ENCODE results near the gene RAPGEF4.

Gene RAPGEF4

DNA sequence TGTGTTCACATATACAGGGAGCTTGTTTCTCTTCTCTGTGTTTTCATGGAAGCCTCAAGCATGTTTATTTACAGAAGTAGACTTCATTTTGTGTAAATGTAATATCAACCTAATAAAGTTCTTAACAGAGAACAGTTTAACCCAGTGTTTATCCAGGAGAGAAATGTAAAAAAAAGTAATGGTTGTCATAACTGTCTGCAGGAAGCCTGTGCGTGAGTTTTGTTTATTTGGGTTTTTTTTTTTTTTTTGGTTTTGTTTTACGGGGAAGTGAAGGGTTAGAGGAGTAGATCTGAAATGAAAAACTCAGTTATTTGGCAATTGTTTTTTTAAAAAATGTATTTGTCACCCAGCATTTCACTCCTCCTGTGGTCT is 124.7 kb downstream of the RAPGEF4 start:
- no peak for DNase-seq (ENCODE audit: low read depth in 2 of 2)

DNA sequence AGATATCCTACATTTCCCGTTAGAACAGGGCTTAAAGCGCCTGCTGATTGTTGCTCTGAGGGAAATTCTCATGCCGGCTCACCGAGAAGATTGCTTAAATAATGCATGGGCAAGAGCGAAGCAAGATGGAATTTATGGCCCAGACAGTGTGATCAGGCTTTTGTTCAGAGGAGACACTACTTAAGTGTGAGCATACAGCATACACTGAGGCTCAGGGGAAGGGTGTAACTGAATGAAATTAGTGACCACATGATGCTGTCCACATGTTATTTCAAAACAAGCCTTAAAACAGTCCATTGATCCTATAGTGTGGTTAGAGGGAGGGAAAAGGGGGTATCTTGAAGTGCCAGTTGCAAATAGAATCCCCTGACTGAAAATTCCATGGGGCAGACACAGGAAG is 125.5 kb downstream of the RAPGEF4 start:
- no peak for DNase-seq (ENCODE audit: low read depth in 2 of 2)

DNA sequence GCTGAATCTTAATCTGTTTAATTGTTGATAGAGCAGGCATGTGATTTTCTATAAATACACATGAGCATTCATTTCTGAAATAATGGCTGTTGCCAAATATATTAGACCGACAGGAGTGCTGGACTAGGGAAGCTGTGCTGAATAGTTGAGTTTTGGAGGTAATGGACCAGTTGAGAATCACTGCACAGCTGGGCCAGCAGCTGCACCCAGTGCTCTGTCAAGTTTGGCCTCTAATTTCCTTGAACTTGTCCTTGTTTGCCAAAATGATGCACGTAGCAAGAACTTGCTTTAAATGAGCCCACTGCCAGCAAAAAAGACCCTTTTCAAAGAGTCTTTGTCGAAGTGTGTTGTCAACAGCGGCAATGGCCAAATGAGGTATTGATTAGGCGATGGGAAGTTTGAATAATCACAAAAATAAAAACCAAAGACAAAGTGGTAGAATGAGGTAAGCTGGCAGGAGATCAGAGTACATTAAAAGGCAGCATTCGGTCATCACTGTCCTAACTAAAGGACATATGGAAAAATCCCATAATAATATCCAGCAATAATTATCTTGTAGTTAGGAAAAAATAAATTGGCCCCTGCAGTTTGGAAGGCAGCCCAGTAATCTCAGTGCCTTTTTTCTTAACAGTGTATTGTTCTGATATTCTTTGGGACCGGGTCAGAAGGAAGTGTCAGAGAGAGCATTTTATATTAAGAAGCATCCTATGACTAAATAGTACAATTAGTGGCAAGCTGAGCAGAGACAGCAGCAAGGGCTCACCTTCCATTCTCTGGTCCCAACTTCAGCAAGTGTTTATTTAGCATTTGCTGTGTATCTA is 126.2 kb downstream of the RAPGEF4 start:
- no peak for DNase-seq (ENCODE audit: low read depth in 2 of 2)

DNA sequence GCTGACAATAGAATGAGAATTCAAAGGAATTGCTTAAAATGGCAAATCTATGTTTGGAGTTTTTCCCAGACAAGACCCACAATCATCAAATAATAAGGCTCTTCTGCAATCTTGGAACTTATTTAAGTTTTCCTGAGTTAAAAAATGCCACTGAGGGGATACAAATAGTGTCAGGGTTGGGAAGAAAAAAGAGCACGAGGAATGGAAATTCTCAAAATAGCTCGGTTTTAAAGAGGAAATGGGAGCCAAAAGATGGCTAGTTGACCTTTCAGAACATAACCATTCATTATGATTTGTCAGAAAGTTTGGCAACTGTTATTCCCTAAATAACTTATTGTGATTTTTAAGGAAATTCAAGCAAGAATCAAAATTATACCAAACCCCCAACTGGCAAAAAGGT is 127.7 kb downstream of the RAPGEF4 start:
- DNase-seq (ENCODE audit: low read depth in 2 of 2): no peak

DNA sequence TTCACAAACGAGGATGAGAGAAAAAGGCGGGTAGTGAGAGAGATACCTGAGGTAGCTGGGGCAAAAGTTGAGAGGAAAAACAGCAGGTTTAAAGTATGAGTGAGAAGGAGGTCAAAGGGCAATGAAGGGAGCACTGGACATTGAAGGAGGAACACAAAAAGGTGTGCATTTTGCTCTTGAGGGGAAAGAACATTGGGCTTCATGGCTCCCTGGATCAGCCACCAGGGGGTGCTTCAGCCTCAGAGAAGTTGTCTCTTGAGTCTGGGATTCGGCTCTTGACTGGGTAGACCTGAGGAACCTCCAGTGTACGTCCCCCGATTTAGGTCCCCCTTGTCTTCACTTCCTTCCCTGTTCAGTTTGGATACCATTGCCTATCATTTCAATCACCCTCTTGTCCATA is 128.5 kb downstream of the RAPGEF4 start:
- no peak for DNase-seq (ENCODE audit: low read depth in 2 of 2)

DNA sequence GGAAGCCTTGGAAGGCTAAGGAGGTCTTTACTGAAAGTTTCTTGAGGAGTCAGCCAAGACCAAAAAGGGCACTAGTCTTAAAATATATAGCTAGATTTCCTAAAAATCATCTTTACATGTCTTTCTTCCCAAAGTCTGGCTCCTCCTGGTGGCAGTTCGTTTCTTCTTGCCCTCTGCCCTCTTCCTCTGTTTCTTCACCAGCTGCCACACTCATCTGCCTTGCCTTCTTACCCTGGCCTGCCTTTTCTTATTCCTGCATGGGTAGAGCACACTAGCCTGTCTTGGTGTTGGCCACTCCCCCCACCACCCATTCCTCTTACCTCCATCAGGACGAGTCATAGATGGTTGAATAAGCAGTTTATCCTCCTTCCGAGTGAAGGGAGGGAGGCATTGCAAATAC is 129.8 kb downstream of the RAPGEF4 start:
- no peak for DNase-seq (ENCODE audit: low read depth in 2 of 2)

DNA sequence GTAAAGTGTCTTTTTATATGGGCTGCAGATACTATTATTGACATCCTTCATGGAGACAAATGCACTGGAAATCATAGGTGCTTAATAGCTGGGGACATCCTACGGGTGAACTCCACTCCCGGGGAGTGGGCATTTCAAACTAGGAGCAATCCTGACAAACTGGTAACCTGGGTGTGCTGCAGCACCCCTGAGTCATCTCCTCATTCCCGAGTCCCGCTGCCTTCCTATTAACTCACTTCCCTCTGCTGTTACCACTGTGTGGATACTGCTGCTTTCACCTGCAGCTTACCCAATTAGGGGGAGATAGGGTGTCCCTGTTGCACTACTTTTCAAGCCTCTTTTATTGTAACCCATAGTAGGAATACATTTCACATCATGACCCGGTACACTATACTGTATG is 134.2 kb downstream of the RAPGEF4 start:
- DNase-seq (ENCODE audit: low read depth in 2 of 2): no peak

DNA sequence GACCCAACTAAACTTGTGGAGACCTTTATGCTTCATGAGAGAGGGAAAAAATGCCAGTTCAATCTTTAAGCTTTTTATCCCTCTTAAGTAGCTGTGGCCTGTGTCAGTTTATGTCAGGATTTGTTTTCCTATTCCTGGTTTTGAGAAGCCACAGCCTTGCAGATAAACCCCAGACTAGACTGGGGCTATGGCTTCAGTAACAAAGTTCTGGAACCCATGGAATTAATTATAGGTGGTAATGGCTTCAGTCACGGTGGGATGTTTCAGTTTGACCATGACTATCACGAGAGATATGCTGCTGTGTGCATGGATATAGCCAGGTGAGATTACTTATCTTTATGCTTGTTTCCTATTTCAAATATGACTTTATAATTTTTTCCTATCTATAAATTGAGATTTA is 134.8 kb downstream of the RAPGEF4 start:
- DNase-seq (ENCODE audit: low read depth in 2 of 2): no peak

DNA sequence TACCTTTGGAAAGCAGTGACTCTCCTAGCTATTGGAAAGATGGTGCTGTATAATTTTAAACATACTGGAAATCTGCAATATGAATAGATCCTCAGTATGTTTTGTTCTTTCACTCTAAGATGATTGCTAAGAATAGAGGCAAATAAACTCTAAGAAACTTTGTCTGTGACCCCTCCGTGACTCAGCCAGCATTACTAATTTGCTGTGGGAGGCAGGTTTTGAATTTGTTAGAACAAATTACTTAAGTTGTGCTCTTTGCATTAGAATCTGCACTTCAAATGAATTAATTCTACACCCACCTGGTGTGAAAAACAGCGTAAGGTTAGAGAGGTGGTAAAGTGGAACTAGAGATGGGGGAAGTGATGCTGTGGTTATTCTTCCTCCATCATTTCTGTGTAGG is 142.2 kb downstream of the RAPGEF4 start:
- no peak for DNase-seq (ENCODE audit: low read depth in 2 of 2)

DNA sequence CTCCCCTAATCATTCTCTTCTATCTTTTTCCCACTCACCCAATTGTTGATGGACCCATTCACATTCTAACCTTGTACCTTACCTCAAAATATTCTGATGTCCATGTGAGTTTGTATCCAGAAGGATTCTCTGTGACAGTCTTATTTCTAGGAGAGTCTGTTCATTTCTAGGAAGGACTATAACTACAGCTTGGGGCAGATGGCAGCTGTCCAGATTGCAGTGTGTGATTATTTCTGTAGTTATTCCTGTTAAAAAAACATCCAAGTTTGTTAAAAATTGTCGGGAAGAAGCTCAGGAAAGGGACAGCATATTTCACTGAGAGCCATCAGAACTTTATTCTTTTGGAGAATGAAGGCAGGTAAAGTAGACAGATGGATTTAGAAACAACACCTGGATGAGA is 142.6 kb downstream of the RAPGEF4 start:
- no peak for DNase-seq (ENCODE audit: low read depth in 2 of 2)

DNA sequence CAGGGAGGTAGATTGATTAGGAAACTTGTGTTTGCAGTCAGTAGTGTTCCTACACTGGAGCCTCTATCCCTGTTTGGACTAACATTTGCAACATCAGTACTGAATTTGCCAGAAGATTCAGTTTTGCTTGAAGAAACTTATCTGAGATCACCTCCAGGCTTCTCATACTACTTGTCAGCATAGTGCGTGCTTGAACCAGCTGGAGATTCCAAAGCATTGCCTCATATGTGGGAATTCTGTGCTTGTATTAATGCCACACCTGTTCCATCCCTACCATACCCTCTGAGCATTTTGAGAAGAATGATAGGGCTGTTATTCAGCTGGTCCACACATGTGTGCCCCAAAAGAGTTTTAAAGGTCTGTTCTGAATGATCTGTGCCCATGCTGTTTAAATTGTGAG is 148.7 kb downstream of the RAPGEF4 start:
- DNase-seq (ENCODE audit: low read depth in 2 of 2): no peak

DNA sequence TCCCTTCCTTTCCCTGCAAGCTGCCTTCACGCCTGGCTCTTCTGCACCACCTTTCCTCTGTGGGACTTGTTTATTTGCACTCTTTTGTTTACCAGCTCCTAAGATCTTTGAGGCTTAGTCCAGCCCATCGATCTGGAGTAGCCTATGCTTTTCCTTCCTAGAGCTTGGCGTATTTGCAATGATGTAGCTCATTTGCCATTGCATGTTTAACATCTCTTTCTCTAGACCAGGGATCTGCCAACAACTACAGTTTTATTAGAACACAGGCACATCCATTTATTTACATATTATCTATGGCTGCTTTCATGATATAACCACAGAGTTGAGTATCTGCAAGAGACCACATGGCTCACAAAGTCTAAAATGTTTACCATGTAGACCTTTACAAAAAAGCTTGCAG is 150.4 kb downstream of the RAPGEF4 start:
- no peak for DNase-seq (ENCODE audit: low read depth in 2 of 2)

DNA sequence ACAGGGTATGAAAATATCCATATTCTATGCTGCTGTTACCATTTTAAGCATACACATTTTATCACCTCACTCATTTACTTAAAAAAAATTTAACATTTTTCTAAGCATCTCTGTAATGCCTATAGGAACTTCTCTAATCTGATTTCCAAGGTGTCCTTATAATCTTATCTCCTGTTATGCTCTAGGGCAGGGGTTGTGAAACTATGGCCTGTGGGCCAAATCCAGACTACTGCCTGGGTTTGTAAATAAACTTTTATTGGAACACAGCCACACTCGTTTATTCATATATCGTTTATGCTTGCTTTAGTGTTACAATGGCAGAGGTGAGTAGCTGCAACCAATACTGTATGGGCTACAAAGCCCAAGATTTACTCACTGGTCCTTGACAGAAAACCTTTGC is 151.6 kb downstream of the RAPGEF4 start:
- no peak for DNase-seq (ENCODE audit: low read depth in 2 of 2)

DNA sequence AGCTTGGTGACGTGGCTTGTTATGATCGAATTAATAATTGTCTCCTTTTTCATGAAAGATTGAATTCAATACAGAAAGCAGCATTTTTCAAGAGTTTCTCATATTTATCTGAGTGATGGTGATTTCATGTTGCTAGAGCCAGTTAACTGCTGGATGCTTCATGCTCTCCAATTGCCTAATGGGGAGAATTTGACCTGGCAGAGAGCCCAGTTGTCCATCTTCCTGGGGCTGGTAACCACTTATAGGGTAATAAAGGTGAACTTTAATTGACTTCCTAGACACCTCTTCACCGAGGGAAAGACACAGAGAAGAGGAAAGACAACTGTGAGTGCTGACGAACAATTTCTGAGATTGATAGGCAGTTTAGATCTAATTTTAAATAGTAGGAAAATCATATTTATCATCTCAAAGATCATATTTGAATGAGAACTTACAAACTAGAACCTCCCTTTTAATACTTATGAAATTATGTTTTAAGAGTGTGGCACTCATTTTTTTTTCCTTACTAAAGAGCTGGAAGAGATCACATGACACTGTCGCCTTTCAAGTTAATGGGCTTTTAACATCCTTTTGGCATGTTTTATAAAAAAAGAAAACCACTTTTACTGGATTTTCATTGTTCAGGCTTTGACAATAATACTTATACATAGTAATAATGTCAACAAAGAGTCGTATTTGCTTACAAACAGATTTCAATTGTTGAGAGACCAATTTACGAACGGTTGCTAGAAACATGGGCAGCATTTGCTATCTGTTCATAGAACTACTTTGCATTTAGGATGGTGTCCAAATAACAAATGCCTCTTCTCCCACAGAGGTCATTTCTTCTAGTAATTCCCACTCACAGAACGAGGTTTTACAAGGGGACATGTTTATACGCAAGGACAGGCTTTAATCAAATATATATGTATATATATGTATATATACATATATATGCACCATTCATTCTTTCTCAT is 153.3 kb downstream of the RAPGEF4 start:
- no peak for DNase-seq (ENCODE audit: low read depth in 2 of 2)

DNA sequence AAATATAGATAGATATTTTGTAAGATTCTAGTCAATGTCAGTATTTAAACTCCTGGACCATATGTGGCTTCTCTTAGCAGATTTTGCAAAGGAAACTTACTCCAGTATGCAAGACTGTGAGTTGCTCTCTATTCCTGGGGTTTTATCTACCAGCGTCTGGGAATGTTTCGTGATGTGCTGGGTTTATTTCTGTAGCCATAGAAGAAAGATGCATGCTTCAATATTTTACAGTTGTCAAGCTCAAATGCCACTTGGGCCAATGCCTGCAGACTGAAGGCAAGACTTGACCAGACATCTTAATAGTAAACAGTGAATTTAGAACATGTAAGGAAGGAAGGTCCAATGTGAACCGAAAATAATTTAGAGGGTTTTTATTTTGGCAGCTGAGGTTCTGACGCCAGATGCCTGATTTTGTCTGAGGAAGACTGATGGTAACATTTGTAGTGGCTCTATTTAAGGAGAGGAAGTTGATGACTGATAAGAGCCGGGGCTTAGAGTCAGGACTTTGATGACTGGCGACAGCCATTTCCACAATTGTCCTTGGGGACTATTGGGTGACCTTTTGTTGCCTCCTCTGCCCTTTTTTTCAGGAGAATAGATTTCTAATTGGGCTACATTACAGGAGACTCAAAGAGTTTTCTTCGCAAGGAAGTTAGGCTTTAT is 154.3 kb downstream of the RAPGEF4 start:
- no peak for DNase-seq (ENCODE audit: low read depth in 2 of 2)

DNA sequence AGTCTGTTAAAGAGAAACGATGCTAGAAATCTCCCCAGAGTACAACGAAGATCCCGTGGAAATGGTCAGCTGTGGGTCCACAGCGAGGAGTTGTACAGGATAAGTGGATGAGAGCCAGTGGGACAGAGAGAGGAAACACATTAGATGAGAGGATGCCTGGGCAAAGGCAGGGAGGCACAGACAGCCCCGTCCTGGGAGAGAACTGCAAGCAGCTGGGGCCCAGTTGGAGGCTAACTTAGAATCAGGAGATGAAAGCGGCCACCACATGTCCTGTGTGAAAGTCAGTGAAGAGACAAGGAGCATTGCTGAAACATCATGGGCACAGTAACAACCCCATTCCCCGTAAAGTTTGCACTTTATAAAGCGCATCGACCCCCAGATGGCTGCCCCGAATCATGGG is 157.5 kb downstream of the RAPGEF4 start:
- no peak for DNase-seq (ENCODE audit: low read depth in 2 of 2)

DNA sequence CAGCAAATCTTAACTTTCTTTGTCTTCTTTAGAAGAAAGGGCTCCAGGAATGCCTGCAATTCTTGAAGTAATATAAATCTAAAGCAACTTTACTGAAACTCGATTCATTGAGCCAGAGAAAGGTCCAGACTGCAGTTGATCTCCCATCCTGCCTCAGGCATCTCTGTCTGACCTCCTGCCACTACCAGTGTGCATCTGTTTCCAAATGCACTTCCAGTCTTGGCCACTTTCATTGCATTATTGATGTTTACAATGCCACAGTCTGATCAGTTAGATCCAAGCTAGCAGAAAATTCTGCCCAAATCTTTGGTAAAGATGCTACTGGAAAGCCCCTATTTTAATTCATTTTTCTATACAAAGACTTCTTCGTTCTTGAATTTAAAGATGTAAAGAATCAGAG is 158.0 kb downstream of the RAPGEF4 start:
- DNase-seq (ENCODE audit: low read depth in 2 of 2): no peak

DNA sequence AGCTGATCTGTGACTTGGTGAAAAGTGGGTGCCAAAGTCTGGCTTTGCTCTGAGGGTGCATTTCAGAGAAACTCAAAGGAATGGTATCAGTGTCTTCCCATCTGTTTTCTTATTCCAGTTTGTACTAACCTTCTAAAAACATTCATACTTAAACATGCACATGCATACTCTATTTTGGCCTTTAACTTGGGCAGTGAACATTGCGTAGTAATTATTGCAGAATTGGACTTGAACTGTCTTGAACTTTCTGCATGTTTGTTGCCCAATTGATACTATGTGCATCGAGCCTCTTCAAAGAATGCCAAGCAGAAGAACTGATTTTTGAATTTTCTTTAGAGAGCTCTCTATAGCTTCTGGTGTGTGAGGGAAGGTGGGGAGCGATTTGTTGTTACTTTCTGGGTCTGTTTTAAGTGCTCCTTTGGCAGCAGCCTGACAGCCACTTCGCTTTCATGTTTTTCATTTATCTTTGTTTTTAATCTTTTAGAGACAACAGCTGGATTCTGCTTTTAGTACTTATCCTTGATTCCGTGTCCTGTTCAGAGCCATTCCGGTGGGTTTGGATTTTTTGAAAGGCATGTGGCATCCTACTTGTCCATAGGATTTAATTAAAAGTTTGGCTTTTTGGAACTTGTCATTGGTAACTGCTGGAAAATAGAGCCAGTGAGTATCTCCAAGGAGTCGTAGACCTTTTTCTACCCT is 159.2 kb downstream of the RAPGEF4 start:
- no peak for DNase-seq (ENCODE audit: low read depth in 2 of 2)

DNA sequence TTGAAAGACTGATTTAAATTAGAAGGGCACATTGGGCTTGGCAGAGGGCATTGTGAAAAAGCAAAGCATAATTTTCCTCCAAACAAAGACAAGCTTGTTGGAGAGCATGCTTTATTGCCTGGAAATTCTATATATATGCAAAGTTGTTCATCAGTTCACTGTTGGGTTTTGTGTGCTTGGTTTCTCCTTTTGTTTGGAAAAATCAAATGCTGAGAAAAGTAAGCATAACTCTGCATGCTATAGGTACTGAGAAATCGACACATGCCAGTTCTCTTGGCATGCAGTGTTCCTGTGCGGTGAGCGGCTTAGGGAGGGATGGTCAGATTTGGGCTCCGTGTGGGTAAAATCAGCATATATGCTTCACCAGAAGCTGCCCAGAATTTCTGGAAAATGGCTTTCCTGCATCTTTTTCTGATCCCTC is 161.0 kb downstream of the RAPGEF4 start:
- no peak for DNase-seq (ENCODE audit: low read depth in 2 of 2)

DNA sequence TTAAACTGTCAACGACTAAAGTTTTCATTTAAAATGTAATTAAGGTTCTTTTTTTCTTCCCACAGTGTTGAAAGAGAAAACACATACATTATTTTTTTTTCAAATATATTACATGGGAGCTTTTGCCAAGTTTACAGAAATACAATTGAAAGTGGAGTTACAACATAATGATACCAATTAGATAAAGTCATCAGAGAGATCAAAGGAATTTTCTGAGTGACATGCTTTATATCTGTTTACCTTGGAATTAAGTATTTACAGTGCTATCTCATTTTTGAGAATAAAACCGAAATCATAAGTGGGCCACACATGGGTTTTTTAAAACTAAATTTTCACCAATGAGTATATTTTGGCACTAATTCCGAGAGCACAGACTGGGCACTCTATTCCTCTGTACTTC is 165.2 kb downstream of the RAPGEF4 start:
- no peak for DNase-seq (ENCODE audit: low read depth in 2 of 2)

DNA sequence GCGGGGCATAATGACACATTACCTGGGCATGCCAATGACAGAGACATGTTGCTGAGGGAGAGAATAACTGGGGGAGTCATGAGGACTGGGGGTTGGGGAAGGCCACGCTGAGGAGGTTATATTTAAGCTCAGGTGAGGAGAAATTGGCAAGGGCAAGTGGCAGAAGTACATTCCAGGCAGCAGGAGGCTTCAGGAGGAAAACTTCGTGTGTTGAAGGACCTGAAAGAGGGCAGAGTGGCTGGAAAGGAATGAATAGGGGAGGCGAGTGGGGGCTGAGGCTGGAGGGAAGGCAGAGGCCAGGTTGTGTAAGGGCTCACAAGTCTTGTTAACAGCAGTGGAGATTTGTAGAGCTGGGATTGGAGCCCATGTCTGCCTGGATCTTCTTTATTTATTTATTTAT is 166.3 kb downstream of the RAPGEF4 start:
- no peak for DNase-seq (ENCODE audit: low read depth in 2 of 2)

DNA sequence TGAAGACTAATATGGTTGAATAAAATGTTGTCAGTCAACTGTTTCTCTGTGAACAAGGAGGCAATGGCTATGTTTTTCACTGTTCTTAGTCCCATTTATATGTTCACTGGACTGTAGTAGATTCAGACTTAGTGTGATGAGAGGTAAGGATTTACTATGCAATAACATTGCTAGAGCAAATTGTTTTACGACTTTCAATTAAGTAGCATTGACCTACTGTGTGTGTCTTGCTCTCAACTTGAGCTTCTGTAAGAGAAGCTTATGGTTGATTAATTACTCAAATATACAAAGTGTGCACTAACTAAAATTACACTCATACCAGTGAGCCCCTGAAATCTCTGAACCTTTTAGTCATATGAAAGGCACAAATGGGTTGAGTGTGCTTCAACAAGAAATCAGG is 168.6 kb downstream of the RAPGEF4 start:
- DNase-seq (ENCODE audit: low read depth in 2 of 2): no peak
